ENCODE results near the gene CORO2B.

DNA sequence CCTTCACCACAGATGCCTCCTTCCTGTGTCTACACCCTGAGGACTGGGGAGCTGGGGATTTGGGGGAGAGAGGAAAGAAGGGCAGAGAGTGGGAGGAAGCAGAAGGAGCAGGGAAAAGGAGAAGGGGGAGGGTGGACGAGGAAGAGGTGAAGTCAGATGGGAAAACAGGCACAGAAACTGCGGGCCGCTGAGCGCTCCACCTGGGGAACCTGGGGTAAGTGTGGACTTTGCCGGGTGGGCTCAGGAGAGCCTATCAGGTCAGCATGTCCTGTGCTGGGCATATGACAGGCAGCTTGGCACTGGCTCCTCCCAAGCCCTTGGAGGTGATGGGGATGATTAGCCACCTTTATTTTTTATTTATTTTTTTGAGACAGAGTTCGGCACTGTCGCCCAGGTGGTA, 62.6 kb downstream of the CORO2B start:
- no peak for TF ChIP-seq POLR2AphosphoS5 (IDR thresholded peaks at IDR 0.05; ENCODE audit: low read depth)
- TF ChIP-seq, protein P1, sequence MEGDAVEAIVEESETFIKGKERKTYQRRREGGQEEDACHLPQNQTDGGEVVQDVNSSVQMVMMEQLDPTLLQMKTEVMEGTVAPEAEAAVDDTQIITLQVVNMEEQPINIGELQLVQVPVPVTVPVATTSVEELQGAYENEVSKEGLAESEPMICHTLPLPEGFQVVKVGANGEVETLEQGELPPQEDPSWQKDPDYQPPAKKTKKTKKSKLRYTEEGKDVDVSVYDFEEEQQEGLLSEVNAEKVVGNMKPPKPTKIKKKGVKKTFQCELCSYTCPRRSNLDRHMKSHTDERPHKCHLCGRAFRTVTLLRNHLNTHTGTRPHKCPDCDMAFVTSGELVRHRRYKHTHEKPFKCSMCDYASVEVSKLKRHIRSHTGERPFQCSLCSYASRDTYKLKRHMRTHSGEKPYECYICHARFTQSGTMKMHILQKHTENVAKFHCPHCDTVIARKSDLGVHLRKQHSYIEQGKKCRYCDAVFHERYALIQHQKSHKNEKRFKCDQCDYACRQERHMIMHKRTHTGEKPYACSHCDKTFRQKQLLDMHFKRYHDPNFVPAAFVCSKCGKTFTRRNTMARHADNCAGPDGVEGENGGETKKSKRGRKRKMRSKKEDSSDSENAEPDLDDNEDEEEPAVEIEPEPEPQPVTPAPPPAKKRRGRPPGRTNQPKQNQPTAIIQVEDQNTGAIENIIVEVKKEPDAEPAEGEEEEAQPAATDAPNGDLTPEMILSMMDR (IDR thresholded peaks at IDR 0.05; ENCODE audit: insufficient read depth, low read length): no peak
- TF ChIP-seq, protein P2, sequence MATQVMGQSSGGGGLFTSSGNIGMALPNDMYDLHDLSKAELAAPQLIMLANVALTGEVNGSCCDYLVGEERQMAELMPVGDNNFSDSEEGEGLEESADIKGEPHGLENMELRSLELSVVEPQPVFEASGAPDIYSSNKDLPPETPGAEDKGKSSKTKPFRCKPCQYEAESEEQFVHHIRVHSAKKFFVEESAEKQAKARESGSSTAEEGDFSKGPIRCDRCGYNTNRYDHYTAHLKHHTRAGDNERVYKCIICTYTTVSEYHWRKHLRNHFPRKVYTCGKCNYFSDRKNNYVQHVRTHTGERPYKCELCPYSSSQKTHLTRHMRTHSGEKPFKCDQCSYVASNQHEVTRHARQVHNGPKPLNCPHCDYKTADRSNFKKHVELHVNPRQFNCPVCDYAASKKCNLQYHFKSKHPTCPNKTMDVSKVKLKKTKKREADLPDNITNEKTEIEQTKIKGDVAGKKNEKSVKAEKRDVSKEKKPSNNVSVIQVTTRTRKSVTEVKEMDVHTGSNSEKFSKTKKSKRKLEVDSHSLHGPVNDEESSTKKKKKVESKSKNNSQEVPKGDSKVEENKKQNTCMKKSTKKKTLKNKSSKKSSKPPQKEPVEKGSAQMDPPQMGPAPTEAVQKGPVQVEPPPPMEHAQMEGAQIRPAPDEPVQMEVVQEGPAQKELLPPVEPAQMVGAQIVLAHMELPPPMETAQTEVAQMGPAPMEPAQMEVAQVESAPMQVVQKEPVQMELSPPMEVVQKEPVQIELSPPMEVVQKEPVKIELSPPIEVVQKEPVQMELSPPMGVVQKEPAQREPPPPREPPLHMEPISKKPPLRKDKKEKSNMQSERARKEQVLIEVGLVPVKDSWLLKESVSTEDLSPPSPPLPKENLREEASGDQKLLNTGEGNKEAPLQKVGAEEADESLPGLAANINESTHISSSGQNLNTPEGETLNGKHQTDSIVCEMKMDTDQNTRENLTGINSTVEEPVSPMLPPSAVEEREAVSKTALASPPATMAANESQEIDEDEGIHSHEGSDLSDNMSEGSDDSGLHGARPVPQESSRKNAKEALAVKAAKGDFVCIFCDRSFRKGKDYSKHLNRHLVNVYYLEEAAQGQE (IDR thresholded peaks at IDR 0.05; ENCODE audit: insufficient replicate concordance, low read depth): no peak
